Fibroblast of skin of left quadriceps (primary cell): ENCODE measurements around the gene TXNDC2.
"Not testable (repeated sequence)": the region's sequence is repeated elsewhere in the genome, so short reads cannot be mapped to it uniquely, and the experiment has no call there.

Experiments used
- DNase-seq, 2 experiments: peaks; one replicate each; pipeline ENCODE4 v3.0.0-alpha.2; 2013; ENCODE audit warnings: low read depth in 2 of 2

TXNDC2 gene

DNA sequence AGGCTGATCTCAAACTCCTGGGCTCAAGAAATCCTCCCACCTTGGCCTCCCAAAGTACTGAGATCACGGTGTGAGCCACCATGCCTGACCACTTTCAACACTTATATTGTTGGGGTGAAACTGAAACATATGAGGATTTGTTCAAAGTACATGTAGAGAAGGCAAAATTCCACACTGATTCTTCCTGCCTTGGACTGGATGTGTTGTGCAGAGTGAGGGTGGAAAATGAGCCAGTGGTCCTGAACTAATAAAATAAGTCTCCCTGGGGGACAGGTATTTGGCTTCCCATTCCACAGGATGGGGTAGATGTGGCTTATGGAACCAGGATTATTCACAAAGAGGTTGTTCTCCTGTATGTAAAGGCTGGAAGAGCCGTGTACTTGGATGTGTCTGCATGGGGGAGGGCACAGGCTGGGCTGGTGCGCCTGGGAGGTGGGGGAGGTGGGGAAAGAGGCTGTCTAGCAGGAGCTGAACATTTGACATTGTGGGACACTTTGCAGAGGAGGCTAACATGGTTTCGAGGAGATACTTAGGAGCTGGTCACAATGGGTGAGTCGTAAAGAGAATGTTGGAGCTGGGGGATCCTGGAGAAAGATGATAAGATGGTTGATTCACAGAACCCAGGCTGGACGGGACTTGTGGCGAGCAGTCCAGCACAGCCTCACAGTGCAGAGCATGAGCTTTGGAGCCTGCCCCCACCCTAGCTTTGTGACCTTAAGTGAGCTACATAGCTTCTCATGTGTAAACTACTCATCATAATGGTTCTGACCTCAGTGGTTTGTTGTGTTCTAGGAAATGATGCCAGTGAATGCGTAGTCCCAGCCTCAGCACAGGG is at the start of gene TXNDC2:
TSS of gene TXNDC2 (plus strand) at position 804 of the 835 bp plus-strand sequence. CDS start 708 bp downstream, outside the sequence.
- DNase-seq, result no peak

DNA sequence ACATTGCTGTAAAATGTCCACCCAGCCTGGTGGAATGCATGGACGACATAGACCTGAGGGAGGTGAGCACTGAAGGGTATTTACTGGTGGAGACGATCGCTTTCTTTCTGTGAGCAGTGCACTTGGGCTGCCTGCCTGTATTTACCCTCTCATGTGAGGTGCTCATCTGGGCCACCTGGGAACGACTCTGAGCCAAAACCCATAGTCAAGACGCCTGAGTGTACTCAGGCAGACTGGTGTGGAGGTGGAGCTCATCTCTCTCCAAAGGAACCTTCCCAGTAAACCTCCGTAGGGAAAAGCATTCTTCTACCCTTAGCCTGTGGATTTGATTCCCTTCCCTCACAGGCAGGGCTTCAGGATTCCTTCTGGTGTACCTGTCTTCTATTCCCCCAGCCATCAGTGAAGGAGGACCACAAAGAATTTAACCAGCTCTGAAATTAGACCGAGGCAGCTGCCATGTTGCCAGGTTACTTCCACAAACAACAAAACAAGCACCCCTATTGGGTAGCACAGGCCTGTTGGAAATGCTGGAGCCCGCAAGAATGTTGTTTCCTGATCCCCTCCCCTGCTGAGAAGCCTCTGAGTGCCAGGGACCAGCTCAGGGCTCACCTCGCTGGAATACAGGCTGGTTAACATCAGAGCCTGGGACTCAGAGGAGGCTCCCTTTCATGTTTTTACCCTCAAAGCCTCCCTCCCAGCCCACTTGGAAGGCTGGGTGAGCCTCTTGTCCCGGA is 47.5 kb upstream of the TXNDC2 start:
- no peak for DNase-seq

DNA sequence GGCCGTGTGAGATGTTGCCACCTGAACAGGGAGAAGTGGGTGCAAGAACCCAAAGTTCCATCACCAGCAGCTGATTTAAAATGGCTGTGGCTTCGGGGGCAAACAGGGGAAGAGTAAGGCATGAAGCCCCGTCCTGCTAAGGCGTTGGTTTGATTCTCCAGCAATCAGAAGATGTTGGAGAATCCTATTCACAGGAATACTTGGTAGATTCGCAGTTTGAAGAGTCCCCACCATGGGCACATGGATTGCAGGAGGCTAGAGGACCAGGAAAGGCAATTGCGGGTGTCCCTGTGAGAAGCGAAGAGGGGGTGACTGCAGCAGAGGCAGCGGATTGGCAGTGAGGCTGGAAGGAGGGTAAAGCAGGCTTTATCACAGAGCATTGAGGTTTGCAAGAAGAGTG is 46.6 kb upstream of the TXNDC2 start:
- no peak for DNase-seq

DNA sequence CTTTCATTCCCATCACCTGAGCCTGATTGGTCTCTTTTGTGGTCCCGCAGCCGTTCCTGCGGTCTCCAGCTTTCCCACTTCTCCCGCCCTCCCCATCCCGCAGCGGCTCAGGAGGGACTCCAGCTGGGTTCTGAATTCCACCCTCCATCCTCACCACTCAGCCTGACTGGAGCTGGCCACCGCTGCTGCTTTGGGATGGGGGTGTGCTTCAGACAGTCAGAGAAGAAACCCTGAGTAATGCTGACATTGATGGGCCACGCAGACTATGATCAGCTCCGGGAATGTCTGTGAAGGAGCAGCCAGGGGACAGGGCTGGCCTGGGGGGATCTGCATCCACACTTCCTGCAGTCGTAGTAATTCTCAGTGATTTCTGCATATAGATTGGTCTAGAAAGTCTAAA is 45.9 kb upstream of the TXNDC2 start:
- no peak for DNase-seq

DNA sequence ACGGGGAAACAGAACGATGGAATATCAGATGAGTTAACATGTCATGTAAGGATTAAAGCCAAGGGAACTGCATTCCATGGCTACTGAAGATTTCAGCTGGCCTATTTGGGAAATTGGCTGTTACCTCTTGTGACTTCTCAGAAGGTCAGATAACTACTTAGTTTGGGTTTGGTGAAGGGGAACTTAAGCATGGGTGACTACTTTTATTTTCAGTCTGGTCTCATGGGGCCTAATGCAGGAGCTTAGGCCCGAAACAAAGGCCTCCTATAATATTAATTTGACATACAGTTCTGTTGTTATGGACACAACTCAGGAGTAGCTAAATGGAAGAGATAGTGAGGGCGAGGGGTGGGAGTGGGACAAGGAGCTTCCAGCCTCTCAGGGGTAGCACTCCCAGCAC is 44.0 kb upstream of the TXNDC2 start:
- no peak for DNase-seq

DNA sequence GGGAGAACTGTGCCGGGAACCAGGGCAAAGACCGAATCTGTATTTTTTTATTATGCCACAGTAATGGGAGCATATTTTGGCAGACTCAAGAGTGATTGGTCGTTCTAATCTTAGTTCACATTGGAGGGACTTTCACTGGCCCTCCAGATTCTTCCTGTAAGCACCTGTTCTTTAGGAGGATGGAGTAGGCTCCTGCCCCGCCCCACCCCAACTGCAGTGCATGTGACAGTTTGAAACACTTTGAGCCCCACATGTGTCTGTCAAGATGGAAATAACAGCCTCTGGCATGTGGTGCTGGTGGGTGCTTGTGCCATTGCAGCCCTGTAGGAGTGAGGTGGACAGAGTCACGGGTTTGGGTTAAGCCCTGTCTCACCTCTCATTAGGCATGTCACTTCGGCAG is 43.3 kb upstream of the TXNDC2 start:
- no peak for DNase-seq

DNA sequence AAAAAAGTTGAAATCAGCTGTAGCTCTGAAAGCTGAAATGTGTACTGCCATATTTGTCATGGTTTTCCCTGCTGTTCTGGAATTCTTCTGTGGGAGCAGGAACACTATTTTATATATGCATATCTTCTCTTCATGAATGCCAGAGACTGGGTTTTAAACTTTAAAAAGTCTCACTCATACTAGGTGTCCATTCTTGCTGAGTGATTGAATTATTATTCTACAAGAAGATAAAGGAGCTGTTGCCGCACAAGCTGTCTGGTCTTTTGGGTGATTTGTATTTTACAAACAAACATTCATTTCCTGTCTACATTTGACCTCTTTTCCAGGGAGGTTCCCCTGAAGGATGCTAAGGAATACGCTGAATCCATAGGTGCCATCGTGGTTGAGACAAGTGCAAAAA is 40.5 kb upstream of the TXNDC2 start:
- no peak for DNase-seq

DNA sequence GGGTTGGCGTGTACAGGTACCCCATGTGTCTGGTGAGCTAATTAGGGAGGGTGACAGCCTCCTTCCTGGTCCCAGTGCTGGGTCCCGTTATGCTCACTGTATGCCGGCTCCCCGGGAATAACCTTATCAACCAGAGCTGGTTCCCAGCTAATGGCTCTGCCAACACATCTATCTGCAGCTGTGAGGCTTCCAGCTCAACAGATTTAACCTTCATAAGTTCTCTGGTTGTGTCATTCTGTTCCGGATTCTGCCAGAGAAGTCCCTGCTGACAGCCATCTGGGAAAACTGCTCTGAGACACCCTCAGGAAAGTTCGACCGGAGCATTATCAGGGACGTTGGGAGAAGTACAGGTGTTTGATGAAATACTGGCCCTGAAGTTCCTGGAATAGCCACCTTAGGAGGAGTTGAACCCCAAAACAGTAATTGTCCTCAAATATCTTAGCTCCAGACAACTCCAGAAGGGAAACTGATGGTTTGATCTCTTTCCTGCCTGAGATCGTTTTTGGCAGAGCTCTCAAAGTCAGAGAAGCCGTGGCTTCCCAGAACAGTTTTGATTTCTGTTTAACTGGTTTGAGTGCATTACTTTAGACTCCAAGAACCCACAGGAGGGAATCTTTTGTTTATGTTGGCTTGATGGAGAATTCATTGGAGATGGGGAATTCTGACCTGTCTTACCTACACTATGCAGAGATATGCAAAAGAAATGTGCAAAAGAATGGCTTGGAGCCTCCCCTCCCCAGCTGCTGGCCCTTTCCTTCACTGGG is 39.4 kb upstream of the TXNDC2 start:
- no peak for DNase-seq

DNA sequence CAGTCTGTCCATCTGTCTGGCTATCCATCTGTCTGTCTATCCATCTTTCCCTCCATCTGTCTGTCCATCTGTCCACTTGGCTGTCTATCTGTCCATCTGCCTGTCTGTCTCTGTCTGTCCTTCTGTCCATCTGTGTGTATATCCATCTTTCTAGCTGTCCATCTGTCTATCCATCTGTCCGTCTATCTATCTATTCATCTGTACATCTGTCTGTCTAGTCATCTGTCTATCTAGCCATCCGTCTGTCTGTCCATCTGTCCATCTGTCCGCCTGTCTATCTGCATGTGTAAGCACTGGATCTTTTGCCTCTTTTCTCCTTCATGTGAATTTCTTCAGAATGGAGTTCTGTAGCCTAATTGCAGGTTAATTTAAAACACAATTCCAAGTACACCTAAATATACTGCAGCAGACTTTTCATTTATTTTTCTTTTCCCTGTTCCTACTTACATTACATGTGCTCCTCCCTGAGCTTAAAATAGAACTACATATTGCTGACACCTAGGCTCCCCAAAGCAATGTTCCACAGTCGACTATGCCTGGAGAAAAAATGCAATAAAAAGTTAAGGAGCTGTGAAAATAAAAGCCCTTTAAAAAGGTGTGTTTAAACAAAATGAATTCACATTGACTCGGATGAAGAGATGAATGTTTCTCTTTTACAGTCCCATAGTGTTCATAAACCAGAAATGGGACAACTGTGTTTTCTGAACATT is 37.4 kb upstream of the TXNDC2 start:
- no peak for DNase-seq

DNA sequence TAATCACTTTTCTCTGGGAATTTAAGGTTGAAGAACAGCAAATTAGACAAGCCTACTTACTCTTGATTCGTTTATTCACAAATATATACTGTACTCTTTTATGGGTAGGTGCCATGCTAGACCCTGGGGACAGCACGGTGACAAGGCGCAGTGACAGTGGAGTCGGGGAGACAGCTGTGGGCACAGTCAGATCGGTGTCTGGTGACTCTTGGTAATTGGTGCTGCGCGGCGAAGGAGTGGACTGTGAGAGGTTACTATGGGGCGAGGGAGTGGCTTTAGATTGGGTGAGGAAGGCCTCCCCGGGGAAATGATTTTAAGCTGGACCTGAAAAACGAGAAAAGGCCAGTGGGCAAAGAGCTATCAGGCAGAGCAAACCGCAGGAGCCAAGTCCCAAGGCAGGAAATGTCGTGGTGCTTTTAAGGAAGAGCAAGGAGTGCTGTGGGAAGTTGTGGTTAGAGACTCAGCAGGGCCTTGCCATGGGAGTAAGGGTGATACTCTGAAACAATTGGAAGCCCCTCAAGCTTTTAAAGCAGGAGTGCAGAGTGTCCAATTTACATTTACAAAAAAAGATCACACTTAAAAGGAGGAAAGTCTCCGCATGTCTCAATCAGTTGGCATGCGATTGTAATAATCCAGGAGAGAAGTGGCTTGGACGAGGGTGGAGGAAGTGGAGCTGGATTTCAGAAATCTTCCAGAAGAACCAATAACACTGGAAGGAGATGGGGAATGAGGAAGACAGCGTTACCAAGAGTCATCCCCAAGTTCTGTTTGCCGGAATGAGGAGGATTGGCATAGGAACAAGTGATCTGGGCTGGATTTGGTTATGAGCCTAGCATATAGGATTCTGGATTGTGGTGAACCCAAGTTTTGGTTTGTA is 36.1 kb upstream of the TXNDC2 start:
- no peak for DNase-seq

DNA sequence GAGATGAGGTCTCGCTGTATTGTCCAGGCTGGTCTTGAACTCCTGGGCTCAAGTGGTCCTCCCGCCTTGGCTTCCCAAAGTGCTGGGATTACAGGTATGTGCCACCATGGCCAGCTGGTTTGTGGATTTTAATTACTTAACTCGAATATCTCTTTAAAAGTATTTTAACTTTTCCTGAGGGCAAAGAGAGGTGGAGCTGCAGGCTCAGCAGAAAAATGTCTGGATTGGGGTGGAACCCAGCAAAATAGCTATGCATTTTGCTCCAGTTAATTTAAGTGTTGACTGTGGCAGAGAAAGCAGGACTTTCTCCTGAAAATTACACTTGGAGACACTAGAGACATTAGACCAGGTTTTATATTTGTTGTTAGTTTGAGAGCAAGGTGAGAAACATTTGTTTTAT is 35.5 kb upstream of the TXNDC2 start:
- no peak for DNase-seq

DNA sequence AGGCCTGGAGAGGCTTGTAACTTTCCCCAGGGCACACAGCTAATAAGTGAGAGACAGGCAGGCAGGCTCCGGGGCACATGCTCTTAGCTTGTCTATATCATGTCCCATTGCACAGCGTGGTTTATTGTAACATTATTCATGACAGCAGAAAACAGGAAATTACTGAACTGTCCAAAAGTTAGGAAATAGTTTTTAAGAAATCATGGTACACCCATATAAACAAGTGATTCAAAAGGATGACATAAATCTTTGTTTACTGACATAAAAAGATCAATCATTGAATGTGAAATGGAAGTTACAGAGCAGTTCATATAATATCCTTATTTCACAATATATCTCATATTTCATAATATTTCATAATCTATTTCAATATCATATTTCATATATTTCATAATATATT is 34.3 kb upstream of the TXNDC2 start:
- DNase-seq, result no peak

DNA sequence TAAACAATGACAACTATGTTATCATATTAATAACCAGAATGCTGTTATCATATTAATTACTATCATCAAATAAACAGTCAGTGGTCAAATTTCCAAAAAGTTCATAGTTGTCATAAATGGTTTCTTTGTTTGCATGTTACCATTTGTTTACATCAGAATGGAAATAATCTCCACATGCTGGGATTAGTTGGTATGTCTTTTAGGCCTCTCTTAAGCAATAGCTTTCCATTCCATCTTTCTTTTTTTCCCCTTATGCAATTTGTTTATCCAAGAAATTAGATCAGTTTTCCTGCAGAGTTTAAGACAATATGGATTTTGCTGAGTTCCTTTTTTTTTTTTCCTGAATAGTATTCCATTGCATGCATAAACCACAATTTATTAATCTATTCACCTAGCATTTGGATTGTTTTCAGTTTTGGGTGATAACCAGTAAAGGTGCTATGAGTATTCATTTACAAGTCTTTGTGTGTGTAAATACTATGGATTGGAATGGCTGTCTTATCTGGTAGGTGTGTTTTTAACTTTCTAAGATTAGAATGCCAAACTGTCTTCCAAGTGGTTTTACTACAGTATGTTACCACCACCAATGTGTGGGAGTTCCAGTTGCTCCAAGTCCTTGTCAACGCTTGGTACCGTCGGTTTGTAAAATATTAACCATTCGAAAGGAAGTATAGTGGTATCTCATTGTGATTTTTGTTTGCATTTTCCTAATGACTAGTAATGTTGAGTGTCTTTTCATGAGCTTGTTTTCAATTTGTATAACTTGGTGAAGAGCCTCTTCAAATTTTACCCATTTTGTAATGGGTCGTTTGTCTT is 33.3 kb upstream of the TXNDC2 start:
- no peak for DNase-seq

DNA sequence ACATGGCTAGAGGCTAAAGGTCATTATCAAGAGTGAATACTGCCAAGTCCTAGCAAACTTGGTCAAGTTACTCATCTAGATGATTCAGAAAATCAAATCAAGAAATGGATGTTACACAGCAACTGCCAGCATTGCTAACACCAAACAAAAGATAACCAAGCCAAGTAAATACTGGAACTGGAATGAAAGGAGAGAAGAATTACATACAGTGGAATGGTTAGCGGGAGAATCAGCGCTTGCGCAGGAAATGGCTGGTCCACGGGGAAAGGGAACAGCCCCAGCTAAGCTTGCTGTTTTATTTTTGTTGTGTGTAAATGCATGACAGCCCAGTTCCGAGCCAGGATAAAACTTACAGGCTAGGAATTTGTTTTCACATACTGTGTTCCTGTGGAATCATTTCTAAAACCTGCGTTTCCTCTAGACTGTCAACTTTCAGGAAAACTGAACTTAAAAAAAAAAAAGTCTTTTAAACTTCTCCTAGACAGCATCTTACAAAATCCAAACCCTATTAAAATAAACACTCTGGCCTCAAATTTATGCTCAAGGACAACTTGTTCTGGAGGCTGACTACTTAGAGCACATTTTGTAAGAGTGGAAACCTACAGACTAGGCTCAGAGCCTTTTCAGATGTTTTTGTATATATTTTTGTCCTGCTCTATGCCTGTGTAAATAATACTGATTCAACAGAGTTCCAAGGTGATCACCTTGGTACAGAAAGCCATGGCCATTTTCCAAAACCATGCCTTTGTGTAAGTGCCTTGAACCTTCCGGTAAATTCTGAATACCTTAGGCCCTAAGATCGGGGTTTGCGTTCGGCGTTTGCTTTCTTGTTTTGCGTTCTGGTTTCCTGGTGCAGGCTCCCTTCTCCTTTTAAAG is 30.7 kb upstream of the TXNDC2 start:
- no peak for DNase-seq

DNA sequence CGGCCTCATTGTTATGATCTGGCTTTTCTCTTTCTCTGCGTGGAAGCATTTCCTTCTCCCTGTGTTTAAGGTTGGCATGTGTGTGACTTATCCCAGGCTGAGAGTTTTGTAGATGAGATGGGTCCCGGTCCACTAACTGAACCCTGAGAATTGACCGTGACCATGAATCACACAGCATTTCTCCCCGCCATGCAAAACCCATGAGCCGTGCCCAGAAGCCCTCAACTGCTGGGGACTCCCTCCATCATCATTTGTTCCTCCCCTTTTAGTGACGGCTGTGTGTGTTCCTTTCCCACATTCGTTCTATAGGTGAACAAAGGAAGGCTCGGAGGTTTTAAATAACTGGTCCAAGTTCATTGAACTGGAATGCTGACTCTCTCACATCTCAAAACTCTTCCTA is 30.1 kb upstream of the TXNDC2 start:
- no peak for DNase-seq

DNA sequence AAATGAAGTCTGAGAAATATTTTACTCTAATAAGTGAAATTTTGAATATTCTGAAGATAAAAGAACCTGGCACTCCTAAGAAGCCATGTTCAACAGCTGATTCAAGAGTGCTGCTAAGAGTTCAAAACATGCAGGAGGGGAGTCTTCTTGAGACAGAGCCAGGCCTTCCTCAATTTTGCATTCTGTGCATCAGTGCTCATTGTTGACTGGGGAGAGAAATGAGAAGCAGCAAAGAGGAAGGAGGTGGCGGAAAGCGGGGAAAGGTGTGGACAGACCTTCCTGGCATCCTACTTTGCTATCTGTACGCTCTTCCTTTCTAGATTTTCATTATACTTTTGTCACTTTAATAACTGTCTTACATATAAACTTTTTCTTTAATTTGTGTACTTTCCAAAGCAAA is 29.7 kb upstream of the TXNDC2 start:
- DNase-seq, result no peak

DNA sequence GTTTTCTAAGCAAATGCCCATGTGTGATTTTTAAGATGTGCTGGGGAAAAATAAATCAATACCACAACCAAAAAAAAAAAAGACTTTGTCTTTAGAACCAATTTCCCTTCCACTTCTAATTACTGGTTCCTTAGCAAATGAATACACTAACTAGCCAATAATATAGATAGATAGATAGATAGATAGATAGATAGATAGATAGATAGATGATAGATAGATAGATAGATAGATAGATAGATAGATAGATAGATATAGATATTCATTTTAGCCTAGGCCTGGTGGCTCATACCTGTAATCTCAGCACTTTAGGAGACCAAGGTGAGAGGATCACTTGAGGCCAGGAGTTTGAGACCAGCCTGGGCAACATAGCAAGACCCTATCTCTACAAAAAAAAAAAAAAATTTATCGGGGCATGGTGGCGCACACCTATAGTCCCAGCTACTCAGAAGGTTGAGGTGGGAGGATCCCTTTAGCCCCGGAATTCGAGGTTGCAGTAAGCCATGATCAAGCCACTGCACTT is 28.2 kb upstream of the TXNDC2 start:
- not testable (repeated sequence) for DNase-seq

DNA sequence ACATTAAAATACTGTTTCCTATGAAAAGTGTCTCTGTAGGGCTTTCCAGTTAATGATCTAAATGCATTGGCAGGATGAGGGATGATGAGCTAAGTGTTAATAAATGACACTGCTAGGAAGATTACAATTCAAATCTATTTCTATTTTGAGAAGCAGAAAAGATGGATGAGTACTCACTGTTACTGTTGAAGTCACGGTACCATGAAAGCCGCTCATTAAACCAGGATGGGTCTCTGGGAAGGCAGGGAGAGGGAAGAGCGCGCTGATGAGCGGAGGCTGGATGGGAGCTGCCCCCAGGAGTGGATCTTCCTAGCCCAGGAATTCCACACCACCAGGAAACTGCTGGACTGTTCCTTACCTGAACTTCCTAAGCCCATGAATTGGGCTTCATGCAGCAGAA is 27.1 kb upstream of the TXNDC2 start:
- no peak for DNase-seq

DNA sequence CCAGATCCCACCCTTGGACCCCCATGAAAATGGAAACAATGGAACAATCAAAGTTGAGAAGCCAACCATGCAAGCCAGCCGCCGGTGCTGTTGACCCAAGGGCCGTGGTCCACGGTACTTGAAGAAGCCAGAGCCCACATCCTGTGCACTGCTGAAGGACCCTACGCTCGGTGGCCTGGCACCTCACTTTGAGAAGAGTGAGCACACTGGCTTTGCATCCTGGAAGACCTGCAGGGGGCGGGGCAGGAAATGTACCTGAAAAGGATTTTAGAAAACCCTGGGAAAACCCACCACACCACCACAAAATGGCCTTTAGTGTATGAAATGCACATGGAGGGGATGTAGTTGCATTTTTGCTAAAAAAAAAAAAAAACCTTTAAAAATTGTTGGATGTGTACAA is 26.5 kb upstream of the TXNDC2 start:
- no peak for DNase-seq
